ENCODE results near the gene SLC8A2.
"Not testable (repeated sequence)": the region's sequence is repeated elsewhere in the genome, so short reads cannot be mapped to it uniquely, and the experiment has no call there.

Gene SLC8A2

GRCh38 chr19:47411696-47412095 lies 60.0 kb downstream of the SLC8A2 start:
- not testable (repeated sequence) for DNase-seq (ENCODE audit: low read depth in 2 of 2)

- no peak for DNase-seq (ENCODE audit: low read depth in 2 of 2)
Observed at GRCh38 chr19:47411101-47411500, 60.6 kb downstream of the SLC8A2 start.

GRCh38 chr19:47408156-47408938 lies 63.3 kb downstream of the SLC8A2 start:
- no peak for DNase-seq (ENCODE audit: low read depth in 2 of 2)

GRCh38 chr19:47407417-47407774 lies 64.3 kb downstream of the SLC8A2 start:
- DNase-seq (ENCODE audit: low read depth in 2 of 2) = no peak

- no peak for DNase-seq (ENCODE audit: low read depth in 2 of 2)
Observed at GRCh38 chr19:47406711-47407416, 64.8 kb downstream of the SLC8A2 start.

GRCh38 chr19:47405854-47406417 lies 65.8 kb downstream of the SLC8A2 start:
- no peak for DNase-seq (ENCODE audit: low read depth in 2 of 2)

- DNase-seq (ENCODE audit: low read depth in 2 of 2) = no peak
Observed at GRCh38 chr19:47405197-47405550, 66.5 kb downstream of the SLC8A2 start.

GRCh38 chr19:47404334-47405196 lies 67.1 kb downstream of the SLC8A2 start:
- no peak for DNase-seq (ENCODE audit: low read depth in 2 of 2)

- no peak for DNase-seq (ENCODE audit: low read depth in 2 of 2)
Observed at GRCh38 chr19:47402504-47402903, 69.2 kb downstream of the SLC8A2 start.

GRCh38 chr19:47398707-47399597 lies 72.7 kb downstream of the SLC8A2 start:
- no peak for DNase-seq (ENCODE audit: low read depth in 2 of 2)

- peak; percentile 57 to 64 for DNase-seq (ENCODE audit: low read depth in 2 of 2)
Observed at GRCh38 chr19:47391510-47392223, 80.0 kb downstream of the SLC8A2 start.

GRCh38 chr19:47390533-47391488 lies 80.9 kb downstream of the SLC8A2 start:
- no peak for DNase-seq (ENCODE audit: low read depth in 2 of 2)

- DNase-seq (ENCODE audit: low read depth in 2 of 2) = no peak
Observed at GRCh38 chr19:47389150-47389556, 82.5 kb downstream of the SLC8A2 start.

- not testable (repeated sequence) for DNase-seq (ENCODE audit: low read depth in 2 of 2)
Observed at GRCh38 chr19:47388721-47389120, 83.0 kb downstream of the SLC8A2 start.

GRCh38 chr19:47387623-47388022 lies 84.1 kb downstream of the SLC8A2 start:
- not testable (repeated sequence) for DNase-seq (ENCODE audit: low read depth in 2 of 2)

GRCh38 chr19:47386582-47386981 lies 85.1 kb downstream of the SLC8A2 start:
- not testable (repeated sequence) for DNase-seq (ENCODE audit: low read depth in 2 of 2)

- not testable (repeated sequence) for DNase-seq (ENCODE audit: low read depth in 2 of 2)
Observed at GRCh38 chr19:47384533-47384932, 87.2 kb downstream of the SLC8A2 start.

- not testable (repeated sequence) for DNase-seq (ENCODE audit: low read depth in 2 of 2)
Observed at GRCh38 chr19:47383890-47384289, 87.8 kb downstream of the SLC8A2 start.

GRCh38 chr19:47381653-47382279 lies 89.9 kb downstream of the SLC8A2 start:
- peak in 1 of 2 donors; percentile 19 for DNase-seq (ENCODE audit: low read depth in 2 of 2)

Measured in stimulated activated CD8-positive, alpha-beta memory T cell treated with anti-CD3 and anti-CD28 coated beads, Interleukin-7, amount 100 ng/mL, for 4 hours (primary cell).